Measurements from ENCODE around the gene AGO3.

GRCh38 chr1:35923791-35924221 is 7.1 kb upstream of the AGO3 start:
- TF ChIP-seq, protein P1, sequence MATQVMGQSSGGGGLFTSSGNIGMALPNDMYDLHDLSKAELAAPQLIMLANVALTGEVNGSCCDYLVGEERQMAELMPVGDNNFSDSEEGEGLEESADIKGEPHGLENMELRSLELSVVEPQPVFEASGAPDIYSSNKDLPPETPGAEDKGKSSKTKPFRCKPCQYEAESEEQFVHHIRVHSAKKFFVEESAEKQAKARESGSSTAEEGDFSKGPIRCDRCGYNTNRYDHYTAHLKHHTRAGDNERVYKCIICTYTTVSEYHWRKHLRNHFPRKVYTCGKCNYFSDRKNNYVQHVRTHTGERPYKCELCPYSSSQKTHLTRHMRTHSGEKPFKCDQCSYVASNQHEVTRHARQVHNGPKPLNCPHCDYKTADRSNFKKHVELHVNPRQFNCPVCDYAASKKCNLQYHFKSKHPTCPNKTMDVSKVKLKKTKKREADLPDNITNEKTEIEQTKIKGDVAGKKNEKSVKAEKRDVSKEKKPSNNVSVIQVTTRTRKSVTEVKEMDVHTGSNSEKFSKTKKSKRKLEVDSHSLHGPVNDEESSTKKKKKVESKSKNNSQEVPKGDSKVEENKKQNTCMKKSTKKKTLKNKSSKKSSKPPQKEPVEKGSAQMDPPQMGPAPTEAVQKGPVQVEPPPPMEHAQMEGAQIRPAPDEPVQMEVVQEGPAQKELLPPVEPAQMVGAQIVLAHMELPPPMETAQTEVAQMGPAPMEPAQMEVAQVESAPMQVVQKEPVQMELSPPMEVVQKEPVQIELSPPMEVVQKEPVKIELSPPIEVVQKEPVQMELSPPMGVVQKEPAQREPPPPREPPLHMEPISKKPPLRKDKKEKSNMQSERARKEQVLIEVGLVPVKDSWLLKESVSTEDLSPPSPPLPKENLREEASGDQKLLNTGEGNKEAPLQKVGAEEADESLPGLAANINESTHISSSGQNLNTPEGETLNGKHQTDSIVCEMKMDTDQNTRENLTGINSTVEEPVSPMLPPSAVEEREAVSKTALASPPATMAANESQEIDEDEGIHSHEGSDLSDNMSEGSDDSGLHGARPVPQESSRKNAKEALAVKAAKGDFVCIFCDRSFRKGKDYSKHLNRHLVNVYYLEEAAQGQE (IDR thresholded peaks at IDR 0.05; ENCODE audit: unreplicated experiment), result no peak
- TF ChIP-seq CTCF (conservative IDR thresholded peaks at IDR 0.05; ENCODE audit: low read depth in 2 of 2), result no peak
- TF ChIP-seq EZH2phosphoT487 (IDR thresholded peaks at IDR 0.05; ENCODE audit: unreplicated experiment), result no peak
